Bronchial epithelial cell (primary cell): Measurements from ENCODE around the gene ACTR1A. TPM values are rescaled to one million over a fixed set of nuclear protein-coding genes. Genes with fewer than 3 reads are reported as not detected.

Experiments
- DNase-seq: peaks from one replicate; pipeline ENCODE4 v3.0.0-alpha.2; 2010; ENCODE audit warnings: low read depth
- FAIRE-seq: peaks from 2 replicates; lab custom pipeline; 2011; peaks lifted over from hg19 to GRCh38; lab: Jason Lieb, UNC
- H3K27me3 ChIP-seq: 2 replicates; pipeline ENCODE4 v1.5.1; 2011; ENCODE audit warnings: low read length; ENCODE audit not compliant: control insufficient read depth, insufficient read depth
- H3K36me3 ChIP-seq: 2 replicates; pipeline ENCODE4 v1.5.1; 2011; ENCODE audit warnings: low read length; ENCODE audit not compliant: control insufficient read depth, insufficient read depth
- H3K4me3 ChIP-seq: 2 replicates; pipeline ENCODE4 v1.5.1; 2011; ENCODE audit warnings: mild to moderate bottlenecking, low read depth, low read length, control low read depth
- CTCF ChIP-seq: IDR thresholded peaks from 2 replicates; pipeline ENCODE4 v1.5.1; 2011; ENCODE audit warnings: mild to moderate bottlenecking, moderate library complexity, low read length, control low read depth, inconsistent platforms; ENCODE audit not compliant: insufficient read depth, severe bottlenecking
- total RNA-seq: library from RNA; depleted of rRNA; stranded (reverse); fragments of >200 nt; gene quantifications from 2 replicates; pipeline ENCODE4 v1.2.1, GENCODE V29; 2014

The ACTR1A gene
- total RNA-seq, 1 donor from 2014 or later, result 53.2 TPM

- H3K4me3 ChIP-seq, result no peak overlapping the region
- FAIRE-seq (no peak), DNase-seq (no peak)
- no peaks in the 10 kb centered on the region for H3K27me3 ChIP-seq
- TF ChIP-seq CTCF, result no peak
- H3K36me3 ChIP-seq, result peaks cover 1% of the 10 kb centered on the region
These were observed 49.0 kb downstream of the ACTR1A start for GRCh38 chr10:102453502-102453901.

- FAIRE-seq (no peak), DNase-seq (peak; percentile 75)
- Histone ChIP-seq H3K4me3 (no peak overlapping the region), H3K36me3 (peaks cover 1% of the 10 kb centered on the region), H3K27me3 (no peaks in the 10 kb centered on the region)
- no peak for TF ChIP-seq CTCF
These were observed 49.7 kb downstream of the ACTR1A start for GRCh38 chr10:102452672-102453340.

- no peaks in the 10 kb centered on the region for H3K27me3 ChIP-seq
- TF ChIP-seq CTCF, result no peak
- peak; percentile 58 for DNase-seq
- H3K36me3 ChIP-seq, result peaks cover 1% of the 10 kb centered on the region
- no peak for FAIRE-seq
- peak within 1 kb of the TSS; percentile 60 for H3K4me3 ChIP-seq
These were observed 51.2 kb downstream of the ACTR1A start, which contains the start of gene C10orf95 for GRCh38 chr10:102451105-102451969. C10orf95 (minus strand) TSS chr10:102451543; CDS start chr10:102451093, 450 bp downstream.

GRCh38 chr10:102450374-102451104, 52.0 kb downstream of the ACTR1A start:
- Histone ChIP-seq H3K36me3 (peaks cover 1% of the 10 kb centered on the region), H3K4me3 (peak overlapping the region; percentile 60), H3K27me3 (no peaks in the 10 kb centered on the region)
- FAIRE-seq, result no peak
- peak; percentile 74 for DNase-seq
- TF ChIP-seq CTCF, result peak; percentile 19

- Histone ChIP-seq H3K27me3 (no peaks in the 10 kb centered on the region), H3K36me3 (peaks cover 1% of the 10 kb centered on the region), H3K4me3 (peak overlapping the region; percentile 60)
- no peak for TF ChIP-seq CTCF
- no peak for DNase-seq
- no peak for FAIRE-seq
These were observed 52.5 kb downstream of the ACTR1A start for GRCh38 chr10:102450124-102450373.
